HG02840 (cell line): ENCODE measurements around the gene GLB1L.
A peak's percentile ranks its signal among the peaks of the same experiment; 100 is the strongest.
"Not testable (repeated sequence)": the region's sequence is repeated elsewhere in the genome, so short reads cannot be mapped to it uniquely, and the experiment has no call there.

Source experiments
- ATAC-seq: cut with Tn5 transposase; IDR thresholded peaks from one replicate; pipeline ENCODE4 v1.9.1; 2021; ENCODE audit warnings: mild to moderate bottlenecking, moderate library complexity, moderate number of reproducible peaks; ENCODE audit not compliant: unreplicated experiment, low FRiP score

GLB1L gene

DNA sequence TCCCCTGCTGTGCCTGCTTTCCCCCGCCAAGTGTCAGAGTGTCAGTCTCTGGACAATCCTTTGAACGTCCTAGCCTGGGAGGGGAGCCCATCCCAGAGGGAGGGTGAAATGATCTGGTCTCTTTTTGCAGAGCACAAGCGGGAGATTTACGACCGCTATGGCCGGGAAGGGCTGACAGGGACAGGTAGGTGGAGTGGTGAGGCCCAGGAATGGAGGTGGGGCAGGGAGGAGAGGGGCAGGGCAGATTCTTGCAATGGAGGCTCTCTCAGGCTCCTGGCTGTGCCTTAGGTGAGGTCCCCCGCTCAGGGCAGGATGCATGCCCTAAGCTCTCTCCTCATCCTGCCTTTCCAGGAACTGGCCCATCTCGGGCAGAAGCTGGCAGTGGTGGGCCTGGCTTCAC, 36.3 kb upstream of the GLB1L start:
- ATAC-seq: no peak

GRCh38 chr2:219280651-219281050, 35.4 kb upstream of the GLB1L start:
- no peak for ATAC-seq

- no peak for ATAC-seq
Measured at GRCh38 chr2:219279916-219280516, 34.8 kb upstream of the GLB1L start.

DNA sequence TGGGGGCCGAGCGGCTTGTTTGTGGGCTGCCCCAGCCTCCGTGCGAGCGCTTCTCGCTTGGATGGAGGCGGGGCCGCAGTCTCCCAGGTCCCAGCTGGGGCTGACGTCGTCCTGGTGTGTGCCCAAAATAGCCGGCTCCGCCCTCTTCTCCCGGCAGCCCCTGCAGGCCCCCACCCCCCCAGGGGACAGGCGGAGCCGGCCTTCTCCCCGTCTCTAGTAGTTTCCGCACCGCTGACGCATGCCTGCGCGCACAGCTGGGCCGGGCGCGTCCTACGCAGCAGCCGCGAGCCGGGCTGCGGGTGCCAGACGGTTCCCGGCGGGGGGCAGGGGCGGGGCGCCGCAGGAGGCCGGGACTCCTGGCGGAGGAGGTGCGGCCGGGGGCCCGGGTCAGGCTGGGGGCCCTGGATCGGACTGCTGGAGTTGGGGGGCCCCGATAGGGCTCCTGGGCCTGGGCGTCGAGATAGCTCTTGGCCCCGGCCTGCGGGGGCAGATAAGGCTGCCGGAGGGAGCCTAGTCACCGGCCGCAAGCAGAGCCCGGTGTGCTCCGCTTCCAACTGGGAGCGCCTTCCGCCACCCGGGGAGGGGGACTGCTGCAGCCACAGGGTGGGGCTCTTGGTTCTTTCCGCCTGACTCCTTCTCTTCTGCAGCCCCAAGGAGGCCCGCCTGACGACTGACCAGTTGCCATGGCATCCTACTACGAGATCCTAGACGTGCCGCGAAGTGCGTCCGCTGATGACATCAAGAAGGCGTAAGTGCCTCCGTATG, 34.1 kb upstream of the GLB1L start, which contains the start of gene DNAJB2:
TSS of gene DNAJB2 (plus strand) at position 216 of the 765 bp plus-strand sequence. CDS start at position 684, 468 bp downstream.
- peak; percentile 88 for ATAC-seq

DNA sequence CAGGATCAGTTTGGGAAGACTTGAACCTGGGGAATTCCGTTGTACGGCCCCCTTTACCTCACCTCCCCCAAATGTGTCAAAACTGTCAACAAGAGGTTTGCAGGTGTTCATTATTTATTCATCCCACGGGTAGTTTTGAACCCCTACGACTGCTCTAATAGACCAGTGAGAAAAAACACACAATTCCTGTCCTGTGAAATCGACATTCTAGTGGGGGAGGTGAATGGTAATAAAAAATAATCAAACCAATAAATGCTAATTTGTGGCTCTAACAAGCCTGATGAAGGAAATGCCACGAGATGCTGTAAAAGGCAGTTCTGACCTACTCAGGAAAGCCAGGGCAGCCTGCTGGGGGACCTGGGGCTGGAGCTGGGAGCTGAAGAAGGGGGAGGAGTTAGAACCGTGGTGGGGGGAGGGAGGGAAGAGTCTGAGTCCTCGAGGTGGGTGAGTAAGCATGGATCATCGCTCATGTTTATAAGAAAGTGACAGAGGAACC, 33.5 kb upstream of the GLB1L start:
- ATAC-seq: peak; percentile 2

DNA sequence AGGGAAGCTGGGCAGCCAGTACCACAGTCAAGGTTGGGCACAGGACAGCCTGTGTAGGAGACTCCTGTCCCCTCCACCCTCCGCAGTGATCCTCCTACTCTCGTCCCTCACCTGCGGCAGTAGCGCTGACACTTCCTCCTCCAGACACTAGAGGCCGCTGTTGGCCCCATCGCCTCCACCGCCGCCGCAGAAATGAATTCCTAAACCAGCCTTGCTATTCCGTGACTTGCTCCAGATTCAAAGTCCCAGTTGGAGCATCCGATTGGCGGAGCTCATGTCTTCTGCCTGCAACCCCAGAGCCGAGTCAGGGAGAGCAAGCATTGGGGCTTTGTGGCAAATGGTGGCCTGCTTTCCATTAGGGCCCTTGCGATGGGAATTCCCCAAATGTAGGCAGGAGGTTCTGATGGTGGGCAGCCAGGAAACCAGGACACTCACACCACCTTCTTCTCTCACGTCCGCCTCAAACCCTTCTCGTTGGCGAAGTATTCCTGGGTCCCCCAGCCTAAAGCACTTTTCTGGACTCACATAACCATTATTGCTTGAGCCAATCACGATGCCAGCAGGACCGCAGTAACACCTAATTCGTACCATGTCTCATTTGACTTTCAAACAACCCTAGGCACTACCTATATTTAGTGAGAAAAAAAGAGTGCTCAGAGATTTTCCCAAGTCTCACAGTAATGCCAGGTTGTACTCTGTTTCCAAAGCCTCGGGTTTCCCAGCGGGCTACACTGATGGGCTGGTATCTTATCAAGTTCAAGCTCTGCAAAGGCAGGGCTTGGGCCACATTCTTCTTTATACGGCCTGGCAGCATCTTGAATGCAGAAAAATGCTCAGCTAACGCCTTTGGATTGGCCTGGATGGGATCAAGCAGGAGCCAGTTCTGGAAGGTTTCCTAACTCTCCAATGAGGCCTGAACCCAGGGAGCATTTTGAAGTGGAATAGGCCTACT, 32.7 kb upstream of the GLB1L start:
- no peak for ATAC-seq

DNA sequence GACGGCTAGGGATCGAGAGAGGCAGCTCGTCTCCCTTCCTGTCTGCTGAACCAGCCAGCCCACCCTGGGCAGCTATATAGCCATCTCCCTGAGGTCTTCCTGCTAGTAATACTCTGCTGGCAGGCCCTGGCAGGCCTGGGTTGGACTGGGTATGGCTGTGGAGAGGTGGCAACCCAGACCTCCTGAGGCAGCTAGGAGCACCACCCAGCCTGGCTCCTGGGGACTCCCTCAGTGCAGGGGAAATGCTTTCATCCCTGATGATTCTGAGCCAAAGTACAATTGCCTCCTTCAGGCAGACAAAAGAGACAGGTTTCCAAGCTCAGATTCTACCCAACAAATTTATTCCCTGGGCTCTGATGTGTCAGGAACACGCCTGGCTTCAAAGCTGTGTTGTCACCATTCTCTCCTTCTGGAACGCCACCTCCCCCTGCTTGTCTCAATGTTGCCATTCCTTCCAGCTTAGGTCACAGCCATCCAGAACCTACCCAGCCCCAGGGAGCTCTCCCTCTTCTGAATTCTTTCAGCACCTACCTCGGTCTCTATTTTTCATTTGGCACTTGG, 29.2 kb upstream of the GLB1L start:
- ATAC-seq: no peak

- no peak for ATAC-seq
Measured at GRCh38 chr2:219273937-219274336, 28.7 kb upstream of the GLB1L start.

DNA sequence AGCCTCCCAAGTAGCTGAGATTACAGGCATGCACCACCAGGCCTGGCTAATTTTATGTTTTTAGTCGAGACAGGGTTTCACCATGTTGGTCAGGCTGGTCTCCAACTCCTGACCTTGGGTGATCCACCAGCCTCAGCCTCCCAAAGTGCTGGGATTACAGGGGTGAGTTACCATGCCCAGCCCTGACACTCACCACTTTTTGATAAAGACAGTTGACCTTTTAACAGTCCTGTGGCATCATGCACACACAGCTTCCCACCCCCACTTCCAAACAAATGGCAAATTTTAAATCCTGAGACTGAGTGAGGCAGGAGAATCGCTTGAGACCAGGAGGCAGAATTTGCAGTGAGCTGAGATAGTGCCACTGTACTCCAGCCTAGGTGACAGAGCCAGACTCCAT, 27.8 kb upstream of the GLB1L start:
- ATAC-seq: no peak

DNA sequence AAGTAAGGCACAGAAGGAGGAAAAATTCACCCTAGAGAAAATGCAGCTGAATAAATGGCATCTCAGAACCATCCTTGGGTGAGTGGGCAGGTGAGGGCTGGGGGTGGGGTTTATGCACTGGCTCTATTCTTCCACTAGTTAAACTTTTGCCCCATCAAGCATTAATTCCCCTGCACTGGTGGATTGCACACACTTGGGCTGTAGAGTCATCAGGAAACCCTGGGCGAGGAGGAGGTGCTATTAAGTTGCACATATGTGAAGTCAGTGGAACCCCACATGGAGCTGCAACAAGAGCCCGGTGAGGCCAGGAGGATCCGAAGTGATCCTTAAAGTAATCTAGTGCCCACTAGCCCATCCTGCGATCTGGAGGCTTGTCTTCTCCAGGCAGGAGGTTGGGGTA, 27.1 kb upstream of the GLB1L start:
- no peak for ATAC-seq

- ATAC-seq: no peak
Measured at GRCh38 chr2:219271021-219271420, 25.8 kb upstream of the GLB1L start.

GRCh38 chr2:219270055-219270372, 24.8 kb upstream of the GLB1L start:
- no peak for ATAC-seq

DNA sequence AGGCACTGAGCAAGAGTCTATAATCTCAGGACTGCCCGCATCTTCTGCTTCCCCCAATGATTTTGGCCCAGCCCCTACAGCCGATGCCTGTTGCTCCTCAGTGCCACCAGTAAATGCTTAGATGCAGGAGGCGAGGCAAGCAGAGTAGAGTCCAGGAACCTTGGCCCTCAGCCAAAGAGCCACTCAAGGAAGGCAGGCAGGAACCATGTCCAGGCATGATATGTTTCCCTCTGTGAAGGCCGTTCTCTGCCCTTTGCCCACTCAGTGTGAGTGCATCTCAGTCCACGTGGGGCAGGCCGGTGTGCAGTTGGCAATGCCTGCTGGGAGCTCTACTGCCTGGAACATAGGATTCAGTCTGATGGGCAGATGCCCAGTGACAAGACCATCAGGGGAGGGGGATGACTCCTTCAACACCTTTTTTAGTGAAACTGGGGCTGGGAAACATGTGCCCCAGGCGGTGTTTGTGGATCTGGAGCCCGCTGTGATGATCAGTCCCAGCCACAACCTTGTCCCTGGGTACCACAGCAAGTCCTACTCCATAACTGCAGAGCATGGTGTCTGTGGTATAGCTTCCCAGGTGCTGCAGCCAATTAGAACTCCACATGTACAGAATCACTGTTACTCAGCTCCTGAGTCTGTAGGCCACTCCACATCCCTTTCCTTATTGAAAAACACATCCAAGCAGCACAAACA, 24.3 kb upstream of the GLB1L start:
- no peak for ATAC-seq

GRCh38 chr2:219268294-219268693, 23.1 kb upstream of the GLB1L start:
- ATAC-seq: no peak

GRCh38 chr2:219266886-219267285, 21.6 kb upstream of the GLB1L start:
- ATAC-seq: no peak

DNA sequence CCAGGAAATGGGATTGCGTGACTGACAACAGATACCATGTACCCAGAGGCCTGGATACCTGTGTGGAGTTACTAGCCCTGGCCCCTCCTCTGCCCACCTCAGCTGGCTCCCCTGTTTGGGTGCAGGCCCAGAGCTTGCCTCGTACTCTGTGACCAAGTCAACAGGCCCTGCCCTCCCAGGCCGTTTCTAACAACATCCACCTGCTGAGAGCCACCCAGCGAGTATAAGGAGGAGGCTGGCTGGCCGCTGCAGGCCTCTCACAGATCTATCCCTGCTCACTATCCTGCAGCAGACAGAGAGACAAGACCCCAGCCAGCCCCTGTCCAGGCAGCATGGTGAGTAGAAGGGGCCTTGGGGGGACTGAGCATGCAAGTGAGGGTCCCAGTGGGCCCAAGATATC, 21.0 kb upstream of the GLB1L start:
- ATAC-seq: no peak

DNA sequence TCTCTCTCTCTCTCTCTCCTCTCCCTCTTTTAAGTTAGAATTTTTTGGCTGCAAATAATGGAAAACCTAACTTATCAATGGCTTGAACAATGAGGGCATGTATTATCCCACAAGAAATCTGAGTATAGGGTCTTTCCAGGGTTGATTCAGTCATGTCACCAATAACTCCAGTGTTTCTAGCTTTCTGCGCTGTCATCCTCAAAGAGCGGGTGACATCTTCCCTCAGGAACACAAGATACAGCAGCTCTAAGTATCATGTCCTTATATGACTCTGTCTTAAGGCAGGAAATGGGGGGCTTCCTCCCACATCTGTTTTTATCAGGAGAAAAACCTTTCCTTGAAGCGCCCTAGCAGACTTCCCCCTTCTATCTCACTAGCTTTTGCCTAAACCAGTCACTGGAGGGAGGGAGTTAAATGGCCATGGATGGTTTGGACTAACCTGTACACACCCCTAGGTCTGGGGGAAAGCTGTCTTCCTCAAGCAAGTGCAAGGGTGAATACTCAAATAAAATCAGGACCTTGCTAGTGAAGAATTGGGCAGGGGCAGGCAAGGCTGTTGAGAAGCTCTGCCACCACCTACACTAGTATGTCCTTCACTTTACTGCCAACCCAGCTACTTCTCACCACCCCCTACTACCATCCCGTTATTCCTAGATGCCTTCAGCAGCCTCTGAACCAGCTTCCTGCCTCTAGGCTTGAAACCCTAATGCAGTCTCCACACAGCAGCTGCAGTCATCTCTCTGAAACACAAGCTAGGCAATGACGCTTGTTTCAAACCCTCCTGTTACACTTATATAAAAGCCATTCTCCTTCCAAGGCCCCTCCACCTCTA, 16.0 kb upstream of the GLB1L start:
- ATAC-seq: no peak

- not testable (repeated sequence) for ATAC-seq
Measured at GRCh38 chr2:219258942-219259341, 13.7 kb upstream of the GLB1L start.

- ATAC-seq: peak; percentile 8
Measured at GRCh38 chr2:219254590-219255201, 9.5 kb upstream of the GLB1L start.
